HT-29 (cell line): ENCODE measurements around the gene CREBRF. TPM values are rescaled to one million over a fixed set of nuclear protein-coding genes. Genes with fewer than 3 reads are reported as not detected.
"Not testable (repeated sequence)": the region's sequence is repeated elsewhere in the genome, so short reads cannot be mapped to it uniquely, and the experiment has no call there.

ENCODE experiments used
- DNase-seq: peaks from one replicate; pipeline ENCODE4 v3.0.0-alpha.2; 2015; ENCODE audit warnings: low spot score
- total RNA-seq: library from RNA; depleted of rRNA; stranded (reverse); fragments of >200 nt; shearing (Covaris generic); gene quantifications from 2 replicates; pipeline ENCODE4 v1.2.3, GENCODE V29; 2014; rRNA removed

CREBRF gene, protein sequence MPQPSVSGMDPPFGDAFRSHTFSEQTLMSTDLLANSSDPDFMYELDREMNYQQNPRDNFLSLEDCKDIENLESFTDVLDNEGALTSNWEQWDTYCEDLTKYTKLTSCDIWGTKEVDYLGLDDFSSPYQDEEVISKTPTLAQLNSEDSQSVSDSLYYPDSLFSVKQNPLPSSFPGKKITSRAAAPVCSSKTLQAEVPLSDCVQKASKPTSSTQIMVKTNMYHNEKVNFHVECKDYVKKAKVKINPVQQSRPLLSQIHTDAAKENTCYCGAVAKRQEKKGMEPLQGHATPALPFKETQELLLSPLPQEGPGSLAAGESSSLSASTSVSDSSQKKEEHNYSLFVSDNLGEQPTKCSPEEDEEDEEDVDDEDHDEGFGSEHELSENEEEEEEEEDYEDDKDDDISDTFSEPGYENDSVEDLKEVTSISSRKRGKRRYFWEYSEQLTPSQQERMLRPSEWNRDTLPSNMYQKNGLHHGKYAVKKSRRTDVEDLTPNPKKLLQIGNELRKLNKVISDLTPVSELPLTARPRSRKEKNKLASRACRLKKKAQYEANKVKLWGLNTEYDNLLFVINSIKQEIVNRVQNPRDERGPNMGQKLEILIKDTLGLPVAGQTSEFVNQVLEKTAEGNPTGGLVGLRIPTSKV
- total RNA-seq = 3.8 and 6.0 TPM in 2 replicates

DNA sequence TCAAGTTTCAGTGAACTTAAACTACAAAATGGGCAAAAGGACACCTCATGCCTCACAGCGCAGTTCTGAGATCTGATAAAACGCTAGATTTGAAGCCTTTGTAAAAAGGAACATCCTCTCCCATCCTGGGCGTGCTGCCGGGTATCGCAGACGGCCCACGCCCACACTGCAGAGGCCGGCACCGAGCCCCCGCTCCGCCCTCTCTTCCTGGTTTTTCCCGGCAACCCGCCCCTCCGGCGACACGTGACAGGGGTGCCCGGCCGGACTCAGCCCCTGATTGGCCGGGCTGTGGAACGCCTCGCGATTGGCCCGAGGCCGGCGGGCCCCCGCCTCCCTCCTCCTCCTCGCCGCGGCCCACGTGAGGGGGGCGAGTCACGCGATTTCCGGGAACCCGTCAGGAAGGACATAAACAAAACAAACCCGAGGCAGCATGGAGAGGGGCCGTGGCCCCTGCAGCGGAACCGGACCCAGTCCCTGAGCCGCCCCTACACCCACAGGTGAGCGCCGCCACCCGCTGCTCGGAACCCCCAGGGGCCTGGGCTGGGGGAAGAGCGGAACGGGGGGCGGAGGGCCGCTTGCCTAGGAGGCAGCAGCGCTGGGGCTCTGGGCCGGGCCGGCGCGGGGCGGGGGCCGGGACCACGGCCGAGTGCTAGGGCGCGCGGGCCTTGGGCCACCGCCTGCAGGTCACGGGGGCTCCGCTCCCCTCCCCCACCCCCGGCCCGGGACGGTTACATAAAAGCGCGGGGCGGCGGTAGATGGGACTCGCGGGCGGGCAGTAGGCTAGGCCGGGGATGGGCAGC, at the start of gene CREBRF:
Gene CREBRF, plus strand, starts transcription at position 370 of the 800 bp plus-strand sequence. CDS start 24,424 bp downstream, outside the sequence.
- peak; percentile 96 for DNase-seq

DNA sequence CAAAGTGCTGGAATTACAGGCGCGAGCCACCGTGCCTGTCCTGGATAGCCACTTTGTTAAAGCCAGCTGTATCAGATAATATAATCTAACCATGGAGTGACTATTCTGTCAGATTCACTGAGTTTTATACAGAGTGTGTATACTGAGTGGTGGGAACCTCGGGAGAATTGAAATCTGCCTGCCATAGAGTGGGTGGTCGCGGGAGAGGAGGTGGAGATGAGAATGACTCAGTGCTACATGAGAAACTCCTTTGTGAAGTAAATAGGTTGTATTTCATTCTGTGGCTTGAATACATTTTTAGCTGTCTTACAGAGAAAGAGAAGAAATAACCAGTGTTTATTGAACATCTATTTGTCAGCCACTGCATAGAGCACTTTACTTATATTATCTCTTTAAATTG, 46.1 kb upstream of the CREBRF start:
- DNase-seq = no peak

DNA sequence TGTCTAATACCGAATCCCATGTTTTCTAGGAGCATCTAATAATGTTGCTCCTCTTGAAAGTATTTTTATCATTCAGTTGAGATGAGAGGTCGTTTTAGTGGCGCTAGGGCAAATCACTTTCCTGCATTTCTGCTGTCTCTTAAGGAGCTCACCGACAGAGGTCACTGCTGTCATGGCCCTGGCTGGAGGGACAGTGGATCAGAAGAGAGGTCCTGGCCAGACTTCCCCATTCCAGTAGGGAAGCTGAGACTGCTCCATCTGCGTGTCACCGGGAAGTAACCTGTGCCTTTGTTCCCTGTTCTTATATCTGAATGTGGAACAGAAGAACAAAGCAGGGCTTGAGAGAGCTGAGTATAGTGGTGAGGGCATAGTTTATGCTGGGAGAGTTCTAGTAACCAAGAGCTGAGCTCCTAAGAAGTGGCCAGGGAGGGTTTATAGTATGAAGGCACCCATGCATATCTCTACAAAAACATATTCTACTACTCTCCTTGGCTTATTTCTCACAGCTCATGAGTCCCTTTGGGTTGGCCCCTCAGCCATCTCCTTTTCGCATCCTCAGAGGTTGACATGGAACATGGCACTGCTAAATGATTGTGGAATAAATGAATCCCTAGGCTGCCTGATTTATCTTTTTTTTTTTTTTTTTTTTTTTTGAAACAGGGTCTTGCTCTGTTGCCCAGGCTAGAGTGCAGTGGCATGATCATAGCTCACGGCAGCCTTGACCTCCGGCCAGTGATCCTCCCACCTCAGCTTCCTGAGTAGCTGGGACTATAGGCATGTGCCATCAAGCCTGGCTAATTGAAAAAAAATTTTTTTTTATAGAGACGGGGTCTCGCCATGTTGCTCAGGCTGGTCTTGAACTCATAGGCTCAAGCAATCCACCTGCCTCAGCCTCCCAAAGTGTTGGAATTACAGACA, 45.3 kb upstream of the CREBRF start:
- no peak for DNase-seq

DNA sequence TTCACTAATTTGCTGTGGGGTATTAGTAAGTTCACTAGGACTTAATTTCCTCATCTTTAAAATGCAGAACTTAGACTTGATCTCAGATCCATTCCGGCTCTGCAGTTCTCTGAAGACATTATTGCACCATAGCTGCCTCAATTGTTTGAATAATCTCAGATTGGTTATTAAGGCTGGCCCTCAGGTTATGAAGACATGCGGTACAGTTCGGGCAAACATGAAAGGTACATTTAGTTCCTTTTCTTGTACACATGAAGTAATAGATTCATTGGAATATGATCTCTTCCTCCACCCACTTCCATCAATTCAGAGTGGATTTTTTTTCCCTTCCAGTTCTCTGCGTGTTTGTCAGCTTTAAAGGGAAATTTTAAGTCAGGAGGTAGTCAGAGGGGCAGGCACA, 44.6 kb upstream of the CREBRF start:
- no peak for DNase-seq

DNA sequence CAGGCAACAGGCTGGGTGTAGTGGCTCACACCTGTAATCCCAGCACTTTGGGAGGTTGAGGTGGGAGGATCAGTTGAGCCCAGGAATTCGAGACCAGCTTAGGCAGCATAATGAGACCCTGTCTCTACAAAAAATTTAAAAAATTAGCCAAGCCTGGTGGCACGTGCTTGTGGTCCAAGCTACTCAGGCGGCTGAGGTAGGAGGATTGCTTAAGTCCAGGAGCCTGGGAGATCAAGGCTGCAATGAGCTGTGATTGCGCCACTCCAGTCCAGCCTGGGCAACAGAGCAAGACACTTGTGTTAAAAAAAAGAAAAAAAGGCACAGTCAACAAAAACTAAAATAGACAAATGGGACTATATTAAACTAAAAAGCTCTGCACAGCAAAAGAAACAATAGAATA, 43.3 kb upstream of the CREBRF start:
- DNase-seq = no peak

DNA sequence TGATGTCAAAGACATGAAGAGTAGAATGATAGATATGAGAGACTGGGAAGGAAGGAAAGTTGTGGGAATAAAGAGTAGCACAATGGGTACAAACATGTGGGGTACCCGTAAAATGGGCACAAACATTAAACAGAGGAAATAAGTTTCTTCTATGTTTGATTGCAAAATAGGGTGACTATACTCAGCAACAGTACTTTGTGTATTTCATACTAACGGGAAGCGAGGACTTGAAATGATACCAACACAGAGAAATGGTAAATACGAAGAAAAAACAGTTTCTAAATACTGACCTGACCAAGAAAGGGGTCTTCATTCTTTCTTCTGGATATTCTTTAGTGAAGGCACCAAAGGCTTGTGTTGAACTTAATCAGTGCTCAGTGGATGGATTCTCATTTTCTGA, 41.5 kb upstream of the CREBRF start:
- DNase-seq = no peak

DNA sequence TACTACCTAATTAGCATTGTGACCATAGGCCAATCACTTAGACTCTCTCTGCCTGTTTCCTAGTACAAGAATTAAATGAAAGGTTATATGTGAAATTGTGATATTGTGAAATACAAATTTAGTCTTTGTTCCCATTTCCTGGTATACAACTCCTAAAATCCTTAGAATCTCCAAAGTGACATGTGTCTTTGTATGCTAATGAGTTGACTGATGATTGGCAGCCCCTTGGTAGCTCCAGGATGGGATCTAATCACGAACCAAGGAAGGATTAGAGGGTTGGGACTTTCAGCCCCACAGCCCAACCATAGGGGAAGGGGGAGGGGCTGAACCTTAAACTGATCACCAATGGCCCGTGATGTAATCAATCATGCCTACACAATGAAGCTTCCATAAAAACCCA, 41.0 kb upstream of the CREBRF start:
- no peak for DNase-seq

DNA sequence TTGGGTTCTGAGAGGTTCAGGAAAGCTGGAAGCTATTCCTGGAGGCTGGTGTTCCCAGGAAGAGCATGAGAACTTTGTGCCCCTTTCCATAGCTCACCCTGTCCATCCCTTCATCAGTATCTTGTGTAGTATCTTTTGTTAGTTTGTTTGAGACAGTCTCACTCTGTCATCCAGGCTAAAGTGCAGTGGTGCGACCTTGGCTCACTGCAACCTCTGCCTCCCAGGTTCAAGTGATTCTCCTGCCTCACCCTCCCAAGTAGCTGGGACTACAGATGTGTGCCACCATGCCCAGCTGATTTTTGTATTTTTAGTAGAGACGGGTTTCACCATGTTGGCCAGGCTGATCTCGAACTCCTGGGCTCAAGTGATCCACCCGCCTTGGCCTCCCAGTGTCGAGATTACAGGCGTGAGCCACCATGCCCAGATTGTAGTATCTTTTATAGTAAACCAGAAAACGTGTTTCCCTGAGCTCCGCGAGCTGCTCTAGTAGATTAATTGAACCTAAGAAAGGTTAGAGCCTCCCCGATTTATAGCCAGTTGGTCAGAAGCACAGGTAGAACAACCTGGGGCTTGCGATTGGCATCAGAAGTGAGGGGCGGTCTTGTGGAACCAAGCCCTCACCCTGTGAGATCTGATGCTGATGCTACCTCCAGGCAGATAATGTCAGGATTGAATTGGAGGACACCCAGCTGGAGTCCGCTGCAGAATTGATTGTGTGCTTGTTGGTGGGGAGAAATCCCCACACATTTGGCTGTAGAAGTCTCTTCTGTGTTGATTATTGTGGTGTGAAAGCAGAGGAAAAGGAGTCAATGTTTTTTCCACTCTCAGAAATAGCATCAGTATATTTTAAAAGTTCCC, 40.3 kb upstream of the CREBRF start:
- no peak for DNase-seq

DNA sequence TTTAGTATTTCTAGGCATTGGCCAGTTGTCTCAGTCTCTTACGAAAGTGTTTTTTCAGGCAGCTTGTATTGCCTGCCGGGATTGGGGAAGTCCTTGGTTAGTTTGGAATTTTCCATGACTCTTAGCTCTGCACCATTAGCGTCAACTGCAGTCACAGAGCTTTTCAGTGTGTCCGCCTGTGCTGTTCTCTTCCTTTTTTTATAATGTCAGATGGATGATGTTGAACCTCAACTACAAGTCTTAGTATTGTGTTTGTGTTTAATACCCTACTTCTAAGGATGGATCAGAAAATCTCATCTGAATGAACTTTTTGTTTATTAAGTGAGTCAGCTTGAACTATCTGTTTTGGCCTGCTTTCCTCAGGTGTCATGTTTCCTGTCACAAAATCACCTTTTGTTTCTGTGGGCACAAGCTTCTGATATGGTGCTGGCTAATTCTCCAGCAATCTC, 39.5 kb upstream of the CREBRF start:
- no peak for DNase-seq

DNA sequence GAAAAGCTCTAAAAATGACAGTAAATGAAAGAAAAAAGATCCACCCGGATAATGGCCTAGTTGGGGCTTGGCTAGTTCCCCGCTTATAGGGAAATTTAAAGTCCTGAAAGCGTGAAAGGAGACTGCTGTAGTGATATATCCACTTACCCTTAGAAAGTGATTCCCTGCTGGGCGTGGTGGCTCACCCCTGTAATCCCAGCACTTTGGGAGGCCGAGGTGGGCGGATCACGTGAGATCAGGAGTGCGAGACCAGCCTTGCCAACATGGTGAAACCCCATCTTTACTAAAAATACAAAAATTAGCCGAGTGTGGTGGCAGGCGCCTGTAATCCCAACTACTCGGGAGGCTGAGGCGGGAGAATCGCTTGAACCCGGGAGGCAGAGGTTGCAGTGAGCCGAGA, 39.1 kb upstream of the CREBRF start:
- not testable (repeated sequence) for DNase-seq

DNA sequence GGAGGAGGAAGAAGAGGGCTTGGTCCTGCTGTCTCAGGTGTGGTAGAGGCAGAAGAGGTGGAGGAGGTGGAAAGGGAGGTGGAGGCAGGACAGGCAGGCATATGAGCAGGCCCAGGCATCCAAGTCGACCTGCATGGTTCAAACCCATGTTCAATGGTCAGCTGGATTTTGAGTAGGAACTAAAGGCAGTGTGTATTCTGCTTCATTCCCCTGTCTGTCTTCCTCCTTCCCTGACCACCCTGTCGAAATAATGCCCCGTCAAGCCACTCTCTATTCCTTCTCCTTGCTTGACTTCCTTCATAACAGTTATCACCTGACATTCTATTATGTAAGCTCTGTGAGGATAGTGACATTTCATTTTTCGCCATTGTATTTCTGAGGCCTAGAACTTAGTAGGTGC, 37.8 kb upstream of the CREBRF start:
- no peak for DNase-seq

DNA sequence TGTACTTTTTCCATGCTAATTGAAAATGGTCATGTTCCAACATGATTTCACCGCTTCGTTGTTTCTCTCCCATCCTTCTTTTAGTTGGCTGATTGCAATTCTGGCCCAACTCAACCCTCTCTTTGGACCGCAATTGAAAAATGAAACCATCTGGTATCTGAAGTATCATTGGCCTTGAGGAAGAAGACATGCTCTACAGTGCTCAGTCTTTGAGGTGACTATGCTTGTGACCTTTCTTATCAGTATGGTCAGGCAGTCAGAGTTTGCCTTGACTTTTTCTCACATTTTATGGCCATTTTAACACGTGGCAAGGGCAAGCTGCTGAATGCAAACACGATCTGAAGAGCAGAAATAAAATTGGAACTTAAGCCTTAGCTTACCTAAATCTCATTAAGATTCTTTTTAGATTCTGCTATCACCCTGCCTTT, 36.0 kb upstream of the CREBRF start:
- no peak for DNase-seq

DNA sequence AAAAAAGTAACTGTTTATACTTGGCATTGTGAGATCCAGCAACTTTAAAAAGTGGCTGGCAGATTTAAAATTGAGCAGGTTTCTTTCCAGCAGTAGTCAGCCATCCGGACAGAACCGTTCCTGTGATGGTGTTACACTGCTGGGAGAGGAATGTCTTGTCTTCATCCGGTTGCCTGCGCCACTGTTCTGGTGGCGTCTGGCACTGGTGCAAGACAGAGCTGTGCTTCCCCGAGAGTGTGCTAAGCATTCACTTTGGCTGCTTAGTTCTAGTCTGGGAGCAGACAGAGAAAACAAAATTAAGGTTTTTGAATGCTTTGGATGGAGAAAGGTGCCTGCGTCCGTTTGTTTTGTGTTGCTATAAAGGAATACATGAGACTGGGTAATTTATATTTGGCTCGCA, 35.5 kb upstream of the CREBRF start:
- no peak for DNase-seq

DNA sequence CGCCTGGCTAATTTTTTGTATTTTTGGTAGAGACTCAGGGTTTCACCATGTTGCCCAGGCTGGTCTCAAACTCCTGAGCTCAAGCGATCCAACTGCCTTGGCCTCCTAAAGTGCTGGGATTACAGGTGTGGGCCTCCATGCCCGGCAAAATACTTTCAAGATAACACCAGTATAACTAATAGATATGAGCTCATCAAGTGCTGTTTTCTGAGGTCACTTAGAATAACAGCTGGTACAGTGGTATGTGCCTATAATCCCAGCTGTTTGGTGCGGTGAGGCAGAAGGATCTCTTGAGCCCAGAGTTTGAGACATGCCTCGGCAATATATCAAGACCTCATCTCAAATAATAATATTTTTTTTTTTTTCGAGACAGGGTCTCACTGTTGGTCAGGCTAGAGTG, 30.5 kb upstream of the CREBRF start:
- DNase-seq = no peak

DNA sequence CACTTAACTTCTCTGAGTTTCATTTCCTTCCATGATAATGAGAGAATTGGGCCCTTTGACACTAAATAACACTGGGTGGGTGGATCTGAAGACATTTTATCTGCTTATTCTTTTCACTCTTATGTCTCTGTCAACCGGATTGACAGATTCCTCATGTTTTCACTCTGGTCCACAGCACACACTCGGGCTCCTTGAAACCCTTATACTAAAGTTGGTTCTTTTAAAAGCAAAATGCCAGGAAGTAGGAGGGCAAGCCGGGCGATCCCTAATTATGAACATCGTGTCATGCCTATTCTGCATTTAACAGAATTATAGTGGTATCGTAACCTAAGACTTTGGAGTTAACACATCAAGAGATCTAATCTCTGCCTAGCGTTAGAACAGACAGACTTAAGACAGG, 28.2 kb upstream of the CREBRF start:
- no peak for DNase-seq

DNA sequence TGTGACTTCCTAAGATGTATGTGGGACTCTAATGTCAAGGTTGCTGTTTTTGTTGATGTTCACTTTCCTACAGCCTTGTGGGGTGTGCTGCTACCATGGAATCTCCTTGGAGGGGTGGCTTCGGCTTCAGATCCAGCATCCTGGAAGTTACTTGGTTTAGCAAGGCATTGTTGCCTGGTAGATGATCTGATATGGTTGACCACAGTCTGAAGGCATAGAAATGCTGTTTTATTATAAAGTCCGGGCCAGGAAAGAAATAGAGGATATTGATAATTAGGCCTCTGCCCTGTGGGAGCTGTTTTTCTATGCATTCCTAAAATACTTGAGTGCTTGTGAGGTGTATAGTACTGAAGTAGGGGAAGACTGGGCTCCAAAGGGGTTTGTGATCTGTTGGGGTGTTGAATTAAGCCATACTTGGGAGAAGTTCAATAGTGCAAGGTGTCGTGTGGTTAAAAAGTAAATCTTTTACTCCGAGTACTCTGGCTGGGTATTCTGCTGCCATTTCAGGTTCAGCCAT, 27.3 kb upstream of the CREBRF start:
- DNase-seq = no peak

DNA sequence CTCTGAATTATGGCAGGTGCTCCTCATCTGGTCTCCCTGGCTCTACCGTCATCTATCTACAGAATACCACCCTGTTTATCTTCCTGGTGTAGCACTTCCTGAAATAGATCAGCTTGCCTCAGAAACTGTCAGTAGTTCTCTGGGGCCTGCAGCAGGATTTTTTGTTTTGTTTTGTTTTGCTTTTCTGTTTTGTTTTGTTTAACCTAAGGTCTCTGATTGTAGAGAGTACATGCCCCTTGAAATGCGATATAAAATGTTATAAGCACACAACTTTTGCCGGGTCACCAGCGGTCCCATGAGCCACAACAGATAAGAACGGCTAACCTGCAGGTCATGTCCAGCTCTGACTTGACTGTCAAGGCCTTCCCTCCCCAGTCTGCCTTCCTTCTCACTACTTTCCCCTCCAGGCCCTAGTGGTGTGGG, 26.6 kb upstream of the CREBRF start:
- DNase-seq = no peak

DNA sequence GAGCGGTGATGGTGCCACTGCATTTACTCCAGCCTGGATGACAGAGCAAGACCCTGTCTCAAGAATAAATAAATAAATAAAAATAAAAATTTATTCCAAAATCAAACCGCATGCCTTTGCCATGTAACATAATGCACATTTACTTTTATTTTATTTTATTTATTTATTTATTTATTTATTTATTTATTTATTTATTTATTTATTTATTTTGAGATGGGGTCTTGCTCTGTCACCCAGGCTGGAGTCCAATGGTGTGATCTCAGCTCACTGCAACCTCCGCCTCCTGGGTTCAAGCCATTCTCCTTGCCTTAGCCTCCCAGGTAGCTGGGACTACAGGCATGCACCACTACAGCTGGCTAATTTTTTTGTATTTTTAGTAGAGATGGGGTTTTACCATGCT, 24.1 kb upstream of the CREBRF start:
- DNase-seq = not testable (repeated sequence)

DNA sequence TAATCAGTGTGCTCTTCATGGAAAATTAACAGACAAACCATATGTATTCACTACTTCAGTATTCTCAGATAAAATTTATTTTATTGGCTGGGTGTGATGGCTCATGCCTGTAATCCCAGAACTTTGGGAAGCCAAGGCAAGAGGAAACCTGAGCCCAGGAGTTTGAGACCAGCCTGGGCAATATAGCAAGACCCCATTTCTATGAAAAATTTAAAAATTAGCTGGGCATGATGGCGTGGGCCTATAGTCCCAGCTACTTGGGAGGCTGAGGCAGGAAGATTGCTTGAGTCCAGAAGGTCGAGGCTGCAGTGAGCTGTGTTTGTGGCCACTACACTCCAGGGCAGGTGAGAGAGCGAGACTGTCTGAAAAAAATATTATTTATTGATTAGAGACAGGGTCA, 23.4 kb upstream of the CREBRF start:
- no peak for DNase-seq

DNA sequence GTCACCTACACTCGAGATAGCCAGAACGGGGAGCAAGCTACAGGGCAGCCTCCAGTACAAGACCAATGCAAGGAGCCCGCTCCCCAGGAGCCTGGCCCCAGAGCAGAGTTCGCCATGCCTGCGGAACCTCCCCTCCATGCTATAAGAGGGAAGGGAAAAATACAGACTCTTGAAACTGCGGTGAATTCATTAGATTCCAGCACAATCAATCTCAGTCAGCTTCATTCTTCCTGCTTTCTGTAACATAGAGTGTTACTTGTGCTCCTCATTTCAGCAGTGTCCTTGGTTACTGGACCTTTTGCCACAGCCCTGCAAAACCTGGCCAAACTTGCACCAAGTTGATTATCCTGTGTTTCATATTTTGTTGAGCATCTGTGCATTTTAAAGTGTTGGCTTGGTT, 22.2 kb upstream of the CREBRF start:
- no peak for DNase-seq
